T-helper 1 cell treated with Interleukin-12 subunit alpha and Interleukin-12 subunit beta and Interleukin-4 antibody, amounts not matched to agents 30 μg/mL and 1 μg/mL, for 36 hours (primary cell): Measurements from ENCODE around the gene ERN1.
"Not testable (repeated sequence)": the region's sequence is repeated elsewhere in the genome, so short reads cannot be mapped to it uniquely, and the experiment has no call there.

ENCODE experiments used
- H3K27ac Mint-ChIP-seq: one replicate; pipeline ENCODE4 v1.8.0; 2021; ENCODE audit warnings: mild to moderate bottlenecking, mixed read lengths
- H3K27me3 Mint-ChIP-seq: one replicate; pipeline ENCODE4 v1.8.0; 2021; ENCODE audit warnings: low read depth, mixed read lengths
- H3K36me3 Mint-ChIP-seq: one replicate; pipeline ENCODE4 v1.8.0; 2021; ENCODE audit warnings: low read depth, mixed read lengths
- H3K4me1 Mint-ChIP-seq: one replicate; pipeline ENCODE4 v1.8.0; 2021; ENCODE audit warnings: low read depth, mixed read lengths
- H3K4me3 Mint-ChIP-seq: one replicate; pipeline ENCODE4 v1.8.0; 2021; ENCODE audit warnings: mild to moderate bottlenecking, moderate library complexity, mixed read lengths
- H3K9me3 Mint-ChIP-seq: one replicate; pipeline ENCODE4 v1.8.0; 2021; ENCODE audit warnings: mixed read lengths

The ERN1 gene

DNA sequence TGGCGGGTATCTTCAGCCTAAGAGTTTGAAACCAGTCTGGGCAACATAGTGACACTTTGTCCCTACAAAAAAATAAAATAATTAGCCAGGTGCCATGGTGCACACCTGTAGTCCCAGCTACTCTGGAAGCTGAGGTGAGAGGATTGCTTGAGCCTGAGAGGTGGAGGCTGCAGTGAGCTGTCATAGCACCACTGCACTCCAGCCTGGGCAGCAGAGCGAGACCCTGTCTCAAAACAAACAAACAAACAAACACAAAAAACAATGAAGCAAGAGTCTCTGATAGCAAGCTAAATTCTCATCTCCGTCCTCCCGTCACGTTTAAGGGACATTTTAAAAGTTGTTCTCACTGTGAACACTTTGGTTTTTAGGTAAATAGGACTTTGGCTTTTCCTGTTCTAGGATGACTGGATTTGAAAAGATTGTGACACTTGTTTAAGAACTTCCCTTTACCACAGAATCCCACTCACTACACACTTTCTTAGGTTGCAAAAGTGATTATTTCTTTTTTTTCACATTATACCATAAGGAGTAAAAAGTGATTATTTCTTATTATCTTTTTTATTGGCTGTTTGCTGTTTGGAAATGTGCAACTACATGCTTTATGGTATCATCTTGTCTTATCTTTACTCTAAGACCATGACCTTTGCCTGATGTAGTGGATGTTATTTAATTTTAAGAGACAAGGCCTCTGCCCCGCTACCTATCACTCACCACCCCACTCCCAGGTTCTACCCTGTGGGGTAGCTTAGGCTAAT lies 4.4 kb upstream of the ERN1 start:
- no peaks in the 10 kb centered on the region for H3K9me3 Mint-ChIP-seq
- no peak overlapping the region for H3K4me3 Mint-ChIP-seq

DNA sequence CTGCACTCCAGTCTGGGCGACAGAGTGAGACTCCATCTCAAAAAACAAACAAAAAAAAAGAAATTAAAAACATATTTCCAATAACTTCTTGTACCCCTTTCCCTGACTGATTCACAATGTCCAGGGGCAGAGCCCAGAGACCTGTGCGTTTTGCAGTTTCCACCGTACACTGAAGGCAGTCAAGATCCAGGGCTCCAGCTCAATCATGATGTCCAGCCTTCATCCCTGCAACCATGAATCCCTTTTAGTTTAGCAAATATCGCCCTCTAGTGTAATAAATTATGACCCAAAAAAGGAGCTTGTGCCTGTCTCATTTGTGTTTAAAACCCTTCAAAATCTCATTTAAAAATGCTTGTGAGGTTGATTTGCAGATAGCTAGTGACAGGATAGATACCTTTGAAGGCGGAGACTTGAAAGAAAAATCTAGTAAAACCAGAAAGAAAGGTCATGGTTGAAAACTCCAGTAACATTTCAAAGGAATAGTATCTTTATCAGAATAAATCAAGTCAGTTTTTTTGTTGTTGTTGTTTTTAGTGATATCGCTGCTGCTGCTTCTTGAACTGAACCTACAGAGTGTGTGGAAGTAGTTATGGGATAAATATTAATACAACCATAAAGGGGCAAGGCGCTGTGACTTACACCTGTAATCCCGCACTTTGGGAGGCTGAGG lies 3.7 kb upstream of the ERN1 start:
- Mint-ChIP-seq H3K4me3 (no peak overlapping the region), H3K9me3 (no peaks in the 10 kb centered on the region), H3K36me3 (peaks cover 9% of the 10 kb centered on the region), H3K27me3 (peaks cover 3% of the 10 kb centered on the region), H3K4me1 (peaks cover 23% of the 10 kb centered on the region), H3K27ac (peak overlapping the region; percentile 34)

More for the DNA sequence above, 4.4 kb upstream of the ERN1 start:
- Mint-ChIP-seq H3K36me3 (peaks cover 3% of the 10 kb centered on the region), H3K4me1 (peaks cover 23% of the 10 kb centered on the region), H3K27ac (no peak overlapping the region), H3K27me3 (peaks cover 3% of the 10 kb centered on the region)

DNA sequence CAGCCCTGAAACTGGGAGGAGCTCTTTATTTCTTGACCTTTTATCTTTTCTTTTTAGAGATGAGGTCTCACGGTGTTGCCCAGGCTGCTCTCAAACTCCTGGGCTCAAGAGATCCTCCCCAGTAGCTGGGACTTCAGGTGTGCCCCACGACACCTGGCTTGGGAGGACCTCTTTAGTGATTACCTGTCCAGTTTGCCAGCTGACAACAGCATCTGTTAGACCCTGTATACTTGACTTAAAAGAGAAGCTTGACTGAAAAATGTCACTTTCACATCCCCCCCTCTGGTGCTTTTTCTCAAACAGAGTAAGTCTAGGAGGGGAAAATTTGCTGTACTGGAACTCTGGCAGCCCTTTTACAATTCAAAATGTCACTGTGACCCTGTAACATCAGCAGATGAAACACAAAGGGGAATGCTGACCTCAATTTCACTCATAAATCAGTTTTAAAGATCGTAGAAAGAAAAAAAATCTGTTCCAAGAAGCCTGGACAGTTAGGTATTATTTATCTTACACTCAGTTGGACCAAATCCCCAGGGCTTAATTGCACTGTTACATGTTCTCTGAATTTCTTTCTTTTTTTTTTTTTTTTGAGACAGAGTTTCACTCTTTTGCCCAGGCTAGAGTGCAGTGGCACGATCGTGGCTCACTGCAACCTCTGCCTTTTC lies 1.8 kb upstream of the ERN1 start:
- no peaks in the 10 kb centered on the region for H3K27me3 Mint-ChIP-seq
- peaks cover 22% of the 10 kb centered on the region for H3K36me3 Mint-ChIP-seq
- peak overlapping the region; percentile 36 for H3K27ac Mint-ChIP-seq
- H3K4me3 Mint-ChIP-seq, result peak overlapping the region; percentile 31
- H3K9me3 Mint-ChIP-seq, result no peaks in the 10 kb centered on the region
- peaks cover 33% of the 10 kb centered on the region for H3K4me1 Mint-ChIP-seq

DNA sequence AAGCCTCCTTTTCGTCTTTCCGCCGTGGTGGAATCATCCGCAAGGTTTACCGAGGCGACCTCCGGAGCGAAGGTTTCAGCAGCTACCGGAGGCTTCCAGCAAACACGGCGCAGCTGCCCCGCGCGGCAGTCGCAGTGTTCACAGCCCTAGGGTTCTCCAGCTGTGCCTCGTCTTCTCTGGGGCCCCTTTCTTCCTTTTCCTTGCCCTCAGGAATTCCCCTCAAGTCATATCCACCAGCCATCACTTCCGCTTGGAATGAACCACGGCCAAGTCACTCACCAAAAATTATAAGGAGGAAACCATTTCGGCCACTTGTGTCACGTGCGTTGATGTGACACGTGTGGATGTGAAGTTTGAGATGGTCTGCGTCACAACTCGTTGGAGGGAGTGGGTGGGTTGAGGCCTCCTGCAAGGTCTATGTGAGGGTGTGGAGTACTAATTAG lies 636 bp upstream of the ERN1 start:
- peaks cover 45% of the 10 kb centered on the region for H3K4me1 Mint-ChIP-seq
- H3K4me3 Mint-ChIP-seq, result peak overlapping the region; percentile 86

DNA sequence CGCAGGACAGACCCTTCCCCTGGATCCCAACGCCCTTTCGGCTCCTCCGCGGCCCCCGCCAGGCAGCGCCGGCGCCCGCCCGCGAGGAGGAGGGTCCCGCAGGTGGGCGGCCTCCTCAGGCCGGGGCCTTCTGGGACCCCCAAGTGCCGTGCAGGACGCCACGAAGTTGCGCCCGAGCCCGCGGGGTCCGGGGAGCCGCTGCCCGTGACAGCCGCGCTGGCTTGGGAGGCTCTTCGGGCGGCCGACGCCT lies 504 bp downstream of the ERN1 start:
- Mint-ChIP-seq H3K27ac (no peak overlapping the region), H3K9me3 (no peaks in the 10 kb centered on the region), H3K36me3 (peaks cover 42% of the 10 kb centered on the region), H3K4me3 (peak overlapping the region; percentile 99), H3K27me3 (no peaks in the 10 kb centered on the region), H3K4me1 (peaks cover 55% of the 10 kb centered on the region)

More for the DNA sequence above, 636 bp upstream of the ERN1 start:
- peaks cover 33% of the 10 kb centered on the region for H3K36me3 Mint-ChIP-seq
- no peaks in the 10 kb centered on the region for H3K9me3 Mint-ChIP-seq
- peak overlapping the region; percentile 98 for H3K27ac Mint-ChIP-seq
- H3K27me3 Mint-ChIP-seq, result no peaks in the 10 kb centered on the region

DNA sequence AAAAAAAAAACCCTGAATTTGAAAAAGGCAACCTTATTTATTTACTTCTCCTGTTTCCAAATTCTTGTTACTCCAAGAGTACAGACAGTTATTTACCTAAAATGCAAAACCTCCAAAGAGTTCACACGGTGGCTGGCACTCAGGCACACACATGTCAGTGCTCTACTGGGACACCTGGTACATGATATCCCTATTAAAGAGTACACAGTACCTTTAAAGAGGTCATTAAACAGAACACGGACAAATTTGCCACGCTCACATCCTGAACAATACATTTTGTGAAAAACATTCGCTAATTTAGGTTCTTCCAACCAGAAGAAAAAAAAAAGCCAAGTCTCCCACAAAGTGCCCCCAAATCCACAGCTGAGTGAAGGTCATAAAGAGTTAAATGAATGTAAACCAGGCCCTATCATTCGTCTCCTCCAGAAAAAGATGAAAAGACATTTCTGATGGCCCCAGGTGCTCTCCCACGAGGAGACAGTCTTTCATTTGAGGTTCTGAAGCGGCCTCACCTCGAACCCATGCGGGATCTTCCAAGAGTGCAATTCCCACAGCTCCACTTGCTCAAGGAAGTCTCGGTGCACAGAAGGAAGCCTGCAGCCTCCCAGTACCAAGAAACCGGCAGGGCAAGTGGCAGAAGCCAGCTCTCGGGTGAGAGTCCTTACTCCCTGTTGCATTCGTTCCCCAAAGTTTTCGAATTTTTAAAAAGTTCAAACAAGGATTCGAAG lies 993 bp downstream of the ERN1 start:
- no peaks in the 10 kb centered on the region for H3K9me3 Mint-ChIP-seq
- peak overlapping the region; percentile 91 for H3K27ac Mint-ChIP-seq
- peaks cover 47% of the 10 kb centered on the region for H3K36me3 Mint-ChIP-seq
- peaks cover 57% of the 10 kb centered on the region for H3K4me1 Mint-ChIP-seq
- H3K4me3 Mint-ChIP-seq, result peak overlapping the region; percentile 99
- no peaks in the 10 kb centered on the region for H3K27me3 Mint-ChIP-seq

DNA sequence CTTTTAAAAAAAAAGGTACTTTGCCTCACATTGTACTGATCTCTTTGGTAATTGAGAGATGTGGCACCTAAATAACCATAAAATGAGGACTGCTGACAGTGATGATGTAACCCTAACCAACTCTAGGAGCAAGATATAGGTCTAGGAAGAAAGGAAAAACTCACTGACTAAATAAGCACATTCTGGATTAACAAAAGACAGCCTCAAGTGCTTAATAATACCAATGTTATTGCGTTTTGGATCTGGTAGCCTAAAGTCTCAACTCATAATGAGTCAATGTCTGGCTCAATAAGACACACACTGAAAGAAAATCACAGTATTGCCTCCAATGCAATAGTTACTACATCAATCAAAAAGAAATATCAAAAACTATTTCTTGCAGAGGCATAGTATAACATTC lies 3.0 kb downstream of the ERN1 start:
- peaks cover 63% of the 10 kb centered on the region for H3K4me1 Mint-ChIP-seq
- no peak overlapping the region for H3K27ac Mint-ChIP-seq
- H3K27me3 Mint-ChIP-seq, result no peaks in the 10 kb centered on the region
- peaks cover 59% of the 10 kb centered on the region for H3K36me3 Mint-ChIP-seq
- no peaks in the 10 kb centered on the region for H3K9me3 Mint-ChIP-seq
- H3K4me3 Mint-ChIP-seq, result peak overlapping the region; percentile 99

DNA sequence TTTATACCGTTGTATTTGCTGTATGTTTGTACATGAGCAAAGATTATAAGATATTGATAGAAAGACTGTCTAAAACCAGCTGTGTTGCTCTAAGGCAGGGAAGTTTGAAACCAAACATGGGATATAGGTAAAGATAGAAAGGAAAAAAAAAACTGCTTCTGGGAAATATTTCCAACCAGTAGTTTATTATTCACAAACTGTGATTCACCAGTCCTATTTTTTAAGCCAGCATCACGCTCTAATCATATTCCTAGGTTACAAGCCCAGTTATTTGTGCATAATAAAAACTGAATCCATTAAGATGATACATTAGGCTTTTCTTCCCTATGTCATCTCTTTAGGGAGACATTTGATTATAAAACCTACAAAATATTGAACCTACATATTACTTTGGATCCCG lies 4.0 kb downstream of the ERN1 start:
- H3K27me3 Mint-ChIP-seq, result no peaks in the 10 kb centered on the region
- H3K9me3 Mint-ChIP-seq, result no peaks in the 10 kb centered on the region
- no peak overlapping the region for H3K27ac Mint-ChIP-seq
- peaks cover 68% of the 10 kb centered on the region for H3K36me3 Mint-ChIP-seq
- H3K4me1 Mint-ChIP-seq, result peaks cover 63% of the 10 kb centered on the region
- peak overlapping the region; percentile 99 for H3K4me3 Mint-ChIP-seq

DNA sequence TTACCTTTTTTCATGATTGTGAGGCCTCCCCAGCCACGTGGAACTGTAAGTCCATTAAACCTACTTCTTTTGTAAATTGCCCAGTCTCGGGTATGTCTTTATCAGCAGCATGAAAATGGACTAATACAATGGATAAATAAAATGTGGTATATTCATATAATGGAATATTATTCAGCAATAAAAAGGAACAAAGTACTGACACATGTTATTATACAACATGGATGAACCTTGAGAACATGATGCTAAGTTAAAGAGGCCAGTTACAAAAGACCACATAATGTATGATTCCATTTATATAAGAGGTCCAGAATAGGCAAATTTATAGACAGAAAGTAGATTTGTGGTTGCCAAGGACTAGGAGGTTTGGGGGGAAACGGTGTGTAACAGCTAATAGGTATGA lies 5.3 kb downstream of the ERN1 start:
- H3K27ac Mint-ChIP-seq, result no peak overlapping the region
- H3K4me1 Mint-ChIP-seq, result peaks cover 66% of the 10 kb centered on the region
- H3K27me3 Mint-ChIP-seq, result no peaks in the 10 kb centered on the region
- H3K9me3 Mint-ChIP-seq, result no peaks in the 10 kb centered on the region
- H3K4me3 Mint-ChIP-seq, result peak overlapping the region; percentile 38
- peaks cover 71% of the 10 kb centered on the region for H3K36me3 Mint-ChIP-seq

DNA sequence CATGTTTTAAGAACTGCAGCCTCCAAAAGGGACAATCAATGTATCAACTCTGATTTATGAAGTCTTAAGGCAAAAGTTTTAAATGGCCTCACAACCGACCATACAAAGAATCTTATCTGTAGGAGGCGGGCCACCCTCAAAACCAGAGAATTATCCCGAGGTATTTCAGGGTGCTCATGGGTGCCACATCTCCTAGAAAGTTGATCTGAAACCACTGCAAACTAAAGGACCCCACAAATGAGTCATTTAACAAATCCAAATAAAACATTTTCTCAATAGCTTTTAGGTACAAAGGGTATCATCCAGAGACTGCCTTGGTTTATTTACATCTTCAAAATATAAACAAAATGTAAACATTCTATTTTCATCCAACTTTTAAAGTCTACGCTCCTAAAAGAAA lies 6.8 kb downstream of the ERN1 start:
- H3K27me3 Mint-ChIP-seq, result no peaks in the 10 kb centered on the region
- peaks cover 65% of the 10 kb centered on the region for H3K4me1 Mint-ChIP-seq
- no peak overlapping the region for H3K4me3 Mint-ChIP-seq
- no peak overlapping the region for H3K27ac Mint-ChIP-seq
- H3K9me3 Mint-ChIP-seq, result no peaks in the 10 kb centered on the region
- peaks cover 61% of the 10 kb centered on the region for H3K36me3 Mint-ChIP-seq

DNA sequence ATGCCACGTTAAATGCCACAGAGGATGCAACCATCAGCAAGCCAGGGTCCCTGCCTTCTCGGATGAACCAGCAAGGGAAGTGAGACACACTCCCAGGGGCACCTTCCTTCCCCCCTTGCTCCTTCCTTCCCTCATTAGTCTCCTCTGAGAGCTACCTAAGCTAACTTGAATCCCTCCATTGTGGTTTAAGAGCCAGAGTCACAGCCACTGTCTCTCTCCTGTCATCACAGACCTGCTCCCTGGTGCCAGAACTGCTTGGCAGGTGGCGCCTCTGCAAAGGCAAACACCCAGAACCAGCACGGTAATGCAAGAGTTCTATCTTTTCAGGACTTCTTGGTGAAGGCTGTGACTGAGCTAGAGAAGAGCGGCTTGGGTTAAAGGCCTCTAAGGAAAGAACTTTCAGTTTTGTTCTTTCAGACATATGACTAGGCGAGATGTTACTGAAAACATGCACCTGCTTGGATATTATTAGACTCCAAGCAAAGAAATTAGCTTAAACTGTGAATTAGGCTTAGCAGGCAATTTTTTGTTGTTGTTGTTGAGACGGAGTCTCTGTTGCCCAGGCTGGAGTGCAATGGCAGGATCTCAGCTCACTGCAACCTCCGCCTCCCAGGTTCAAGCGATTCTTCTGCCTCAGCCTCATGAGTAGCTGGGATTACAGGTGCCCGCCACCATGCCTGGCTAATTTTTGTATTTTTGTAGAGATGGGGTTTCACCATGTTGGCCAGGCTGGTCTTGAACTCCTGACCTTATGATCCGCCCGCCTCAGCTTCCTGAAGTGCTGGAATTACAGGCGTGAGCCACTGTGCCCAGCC lies 8.8 kb downstream of the ERN1 start:
- Mint-ChIP-seq H3K36me3 (peaks cover 57% of the 10 kb centered on the region), H3K4me1 (peaks cover 63% of the 10 kb centered on the region), H3K27ac (peak overlapping the region; percentile 96), H3K4me3 (peak overlapping the region; percentile 82)
- not testable (repeated sequence) for H3K27me3 Mint-ChIP-seq, H3K9me3 Mint-ChIP-seq

DNA sequence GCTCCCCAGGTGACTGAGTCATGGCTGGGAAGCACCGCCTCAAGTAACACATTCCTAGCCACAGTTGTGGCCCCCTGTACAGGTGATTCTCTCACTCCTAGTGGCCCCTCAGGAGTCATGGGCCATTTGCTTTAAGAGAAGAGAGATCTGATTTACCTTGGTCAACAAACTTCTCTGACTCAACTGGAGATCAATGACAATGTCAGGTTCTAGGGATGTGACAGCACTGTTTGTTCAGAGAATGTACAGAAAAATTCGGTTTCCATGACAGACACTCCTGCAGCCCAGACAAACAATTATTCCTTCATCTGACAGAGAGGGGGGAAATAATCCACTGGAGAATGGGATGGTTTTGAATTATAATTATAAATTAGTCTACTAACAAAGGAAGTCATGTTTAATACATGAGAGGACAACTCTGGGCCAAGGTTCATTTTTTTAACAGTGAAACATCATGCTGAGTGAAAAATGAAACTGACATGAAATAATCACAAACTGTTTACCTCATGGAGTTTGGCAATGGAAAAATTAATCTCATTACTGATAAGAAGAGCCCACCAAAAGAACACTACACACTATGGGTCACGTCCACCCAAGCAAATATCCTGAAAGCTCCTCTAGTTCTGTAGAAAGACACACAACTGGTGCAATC lies 9.7 kb downstream of the ERN1 start:
- peak overlapping the region; percentile 96 for H3K27ac Mint-ChIP-seq
- peaks cover 63% of the 10 kb centered on the region for H3K4me1 Mint-ChIP-seq
- H3K9me3 Mint-ChIP-seq, result no peaks in the 10 kb centered on the region
- H3K4me3 Mint-ChIP-seq, result peak overlapping the region; percentile 82
- H3K36me3 Mint-ChIP-seq, result peaks cover 57% of the 10 kb centered on the region
- no peaks in the 10 kb centered on the region for H3K27me3 Mint-ChIP-seq

DNA sequence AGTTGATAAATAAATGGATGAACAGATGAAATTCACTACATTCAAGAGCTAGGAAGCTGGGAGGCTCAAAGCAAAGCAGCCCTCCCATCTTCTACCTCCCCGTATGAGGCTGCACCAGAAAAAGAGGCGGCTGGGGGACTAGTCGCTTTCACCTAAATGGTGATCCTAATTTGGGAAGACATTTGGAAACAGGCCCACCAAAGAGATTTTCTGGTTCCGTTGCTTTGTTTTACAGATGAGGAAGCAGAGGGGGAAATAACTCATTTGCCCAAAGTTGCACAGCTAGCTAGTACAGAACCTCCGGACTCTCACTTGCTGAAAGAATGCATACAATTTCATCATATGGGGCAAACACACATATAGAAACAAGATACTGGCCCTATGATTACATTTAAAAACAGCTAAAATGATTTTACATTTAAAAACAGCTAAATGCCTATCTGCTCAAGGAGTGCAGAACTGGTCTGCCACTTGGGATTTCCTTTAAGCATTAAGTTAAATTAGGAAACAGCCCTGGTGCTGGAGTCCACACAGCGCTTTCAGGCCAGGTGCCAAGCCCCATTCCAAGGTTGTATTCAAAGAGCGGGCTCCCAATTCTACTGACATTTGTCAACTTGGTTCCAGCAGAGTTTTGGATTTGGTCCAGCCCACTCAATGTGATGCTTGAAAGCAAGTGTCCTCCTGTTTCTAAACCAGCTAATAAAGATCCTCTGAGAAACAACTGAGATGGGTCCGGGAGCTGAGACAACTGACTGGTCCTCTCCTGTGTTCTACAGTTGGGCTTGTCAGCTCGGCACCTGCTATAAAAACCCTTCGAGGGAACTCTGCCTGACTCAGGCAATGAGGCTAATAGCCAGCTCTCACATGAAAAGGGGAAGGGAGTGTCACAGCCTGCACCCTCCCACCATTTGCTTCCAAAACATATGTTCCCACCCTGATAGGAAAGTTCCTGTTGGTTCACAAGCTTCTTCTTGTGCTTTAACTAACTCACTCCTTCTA lies 11.7 kb downstream of the ERN1 start:
- H3K36me3 Mint-ChIP-seq, result peaks cover 50% of the 10 kb centered on the region
- peaks cover 62% of the 10 kb centered on the region for H3K4me1 Mint-ChIP-seq
- no peaks in the 10 kb centered on the region for H3K9me3 Mint-ChIP-seq
- peak overlapping the region; percentile 41 for H3K27ac Mint-ChIP-seq
- H3K4me3 Mint-ChIP-seq, result no peak overlapping the region
- no peaks in the 10 kb centered on the region for H3K27me3 Mint-ChIP-seq
